Neural cell (in vitro differentiated cells): Measurements from ENCODE around the gene PRM1. TPM values are rescaled to one million over a fixed set of nuclear protein-coding genes. Genes with fewer than 3 reads are reported as not detected.

Experiments
- H2AFZ ChIP-seq: fragments of 200-600, 300-800 bp; sonication (generic), shearing (Covaris generic); 2 replicates; pipeline ENCODE4 v1.6.0; 2014; ENCODE audit warnings: low read depth, mild to moderate bottlenecking, antibody characterized with exemption, low read length, moderate library complexity
- H3F3A ChIP-seq: fragments of 200-600 bp; shearing (Covaris generic); 2 replicates; pipeline ENCODE4 v1.6.1; 2016; ENCODE audit warnings: mild to moderate bottlenecking, moderate library complexity, mixed read lengths, antibody characterized with exemption, low read length; ENCODE audit not compliant: insufficient read depth, poor library complexity, severe bottlenecking
- H3K27ac ChIP-seq: fragments of 200-600, 300-800 bp; sonication (generic), shearing (Covaris generic); 2 replicates; pipeline ENCODE4 v1.5.1; 2014; ENCODE audit warnings: mild to moderate bottlenecking, low read length, moderate library complexity
- H3K27me3 ChIP-seq: fragments of 300-800, 200-600 bp; sonication (generic), shearing (Covaris generic); 2 replicates; pipeline ENCODE4 v1.6.0; 2014; ENCODE audit warnings: mild to moderate bottlenecking, low read depth, low read length, moderate library complexity; ENCODE audit not compliant: insufficient read depth
- H3K36me3 ChIP-seq: fragments of 300-800, 200-600 bp; sonication (generic), shearing (Covaris generic); 2 replicates; pipeline ENCODE4 v1.5.1; 2014; ENCODE audit warnings: mild to moderate bottlenecking, antibody characterized with exemption, low read length, moderate library complexity; ENCODE audit not compliant: insufficient read depth
- H3K4me2 ChIP-seq: fragments of 300-800, 200-600 bp; sonication (generic), shearing (Covaris generic); 2 replicates; pipeline ENCODE4 v1.6.0; 2014; ENCODE audit warnings: mild to moderate bottlenecking, low read length
- H3K4me3 ChIP-seq: fragments of 300-800, 200-600 bp; sonication (generic), shearing (Covaris generic); 2 replicates; pipeline ENCODE4 v1.5.1; 2014; ENCODE audit warnings: mild to moderate bottlenecking, low read length, moderate library complexity
- H3K79me2 ChIP-seq: fragments of 200-600 bp; shearing (Covaris generic); replicated peaks from 2 replicates; pipeline ENCODE4 v1.6.0; 2014; ENCODE audit warnings: mild to moderate bottlenecking, low read length, moderate library complexity; ENCODE audit not compliant: insufficient read depth
- H3K9ac ChIP-seq: fragments of 300-800, 200-600 bp; sonication (generic), shearing (Covaris generic); 2 replicates; pipeline ENCODE4 v1.6.1; 2016; ENCODE audit warnings: mild to moderate bottlenecking, low read length, mixed read lengths
- H3K9me2 ChIP-seq: fragments of 200-600 bp; shearing (Covaris generic); 2 replicates; pipeline ENCODE4 v1.6.1; 2016; ENCODE audit warnings: mild to moderate bottlenecking, low read length, mixed read lengths; ENCODE audit not compliant: insufficient read depth
- H3K9me3 ChIP-seq: fragments of 200-600, 300-800 bp; sonication (generic), shearing (Covaris generic); 2 replicates; pipeline ENCODE4 v1.6.1; 2016; ENCODE audit warnings: mild to moderate bottlenecking, mixed run types, low read length, moderate library complexity, mixed read lengths
- H4K20me1 ChIP-seq: fragments of 200-600 bp; shearing (Covaris generic); 2 replicates; pipeline ENCODE4 v1.6.1; 2016; ENCODE audit warnings: mild to moderate bottlenecking, mixed run types; ENCODE audit not compliant: insufficient read depth
- CTCF ChIP-seq: fragments of 450-650 bp; IDR thresholded peaks from 2 replicates; pipeline ENCODE4 v1.5.1; 2014; ENCODE audit warnings: antibody characterized with exemption, mild to moderate bottlenecking, moderate library complexity; ENCODE audit not compliant: poor library complexity, severe bottlenecking
- EP300 ChIP-seq: fragments of 450-650 bp; conservative IDR thresholded peaks from 2 replicates; pipeline ENCODE4 v1.6.1; 2014; ENCODE audit warnings: antibody characterized with exemption, mild to moderate bottlenecking, moderate library complexity; ENCODE audit not compliant: poor library complexity, severe bottlenecking
- EZH2 ChIP-seq: fragments of 200-600, 300-800 bp; shearing (Covaris generic), sonication (generic); IDR thresholded peaks from 2 replicates; pipeline ENCODE4 v1.6.1; 2014; ENCODE audit warnings: antibody characterized with exemption, low read length, borderline replicate concordance, mild to moderate bottlenecking; ENCODE audit not compliant: insufficient read depth, poor library complexity, severe bottlenecking
- MXI1 ChIP-seq: fragments of 450-650 bp; conservative IDR thresholded peaks from 2 replicates; pipeline ENCODE4 v1.6.1; 2014; ENCODE audit warnings: antibody characterized with exemption, mild to moderate bottlenecking; ENCODE audit not compliant: poor library complexity, severe bottlenecking
- POLR2AphosphoS5 ChIP-seq: IDR thresholded peaks from 2 replicates; pipeline ENCODE4 v1.6.1; 2012
- RAD21 ChIP-seq: fragments of 450-650 bp; conservative IDR thresholded peaks from 2 replicates; pipeline ENCODE4 v1.6.1; 2014; ENCODE audit warnings: antibody characterized with exemption, mild to moderate bottlenecking, moderate library complexity
- REST ChIP-seq: IDR thresholded peaks from 2 replicates; pipeline ENCODE4 v1.6.1; 2012; ENCODE audit warnings: borderline replicate concordance
- SMC3 ChIP-seq: fragments of 450-650 bp; conservative IDR thresholded peaks from 2 replicates; pipeline ENCODE4 v1.6.1; 2014; ENCODE audit warnings: antibody characterized with exemption, mild to moderate bottlenecking, moderate library complexity; ENCODE audit not compliant: poor library complexity
- TAF1 ChIP-seq: IDR thresholded peaks from 2 replicates; pipeline ENCODE4 v1.6.1; 2012; ENCODE audit warnings: low read depth
- polyA plus RNA-seq: library from polyadenylated mRNA; depleted of rRNA; stranded (reverse); fragments of >200 nt; gene quantifications from 2 replicates; pipeline ENCODE4 v1.2.3, GENCODE V29; 2014

The PRM1 gene
- polyA plus RNA-seq, 1 donor from 2014 or later, result not detected

- H3K4me3 ChIP-seq, result no peak overlapping the region
- TF ChIP-seq RAD21, result no peak
- no peak for TF ChIP-seq SMC3
- no peak for TF ChIP-seq MXI1
- no peak for TF ChIP-seq CTCF
- no peak for TF ChIP-seq POLR2AphosphoS5
- TF ChIP-seq EP300, result no peak
- no peak for TF ChIP-seq REST
- no peak for TF ChIP-seq EZH2
- TF ChIP-seq TAF1, result no peak
Measured at GRCh38 chr16:11271610-11272009, 9.5 kb downstream of the PRM1 start.

GRCh38 chr16:11270602-11271162 lies 10.4 kb downstream of the PRM1 start:
- Histone ChIP-seq H4K20me1 (no peaks in the 10 kb centered on the region), H3K9me2 (no peaks in the 10 kb centered on the region), H3K36me3 (no peaks in the 10 kb centered on the region), H2AFZ (no peak overlapping the region), H3K9ac (no peak overlapping the region), H3K27me3 (no peaks in the 10 kb centered on the region), H3K4me3 (no peak overlapping the region), H3K79me2 (no peaks in the 10 kb centered on the region), H3K27ac (no peak overlapping the region), H3K4me2 (no peak overlapping the region), H3F3A (no peaks in the 10 kb centered on the region), H3K9me3 (no peaks in the 10 kb centered on the region)
- TF ChIP-seq CTCF, result no peak
- no peak for TF ChIP-seq MXI1
- no peak for TF ChIP-seq POLR2AphosphoS5
- TF ChIP-seq TAF1, result no peak
- TF ChIP-seq RAD21, result no peak
- no peak for TF ChIP-seq REST

More at GRCh38 chr16:11271610-11272009, 9.5 kb downstream of the PRM1 start:
- Histone ChIP-seq H3K9me3 (no peaks in the 10 kb centered on the region), H3K9me2 (no peaks in the 10 kb centered on the region), H3K9ac (no peak overlapping the region), H3K27me3 (no peaks in the 10 kb centered on the region), H3K4me2 (no peak overlapping the region), H3K36me3 (no peaks in the 10 kb centered on the region), H3F3A (no peaks in the 10 kb centered on the region), H3K79me2 (no peaks in the 10 kb centered on the region), H2AFZ (no peak overlapping the region), H4K20me1 (no peaks in the 10 kb centered on the region), H3K27ac (no peak overlapping the region)
